ACC112 (cell line): Measurements from ENCODE around the gene HAO1.
A peak's percentile ranks its signal among the peaks of the same experiment; 100 is the strongest.
"Not testable (repeated sequence)": the region's sequence is repeated elsewhere in the genome, so short reads cannot be mapped to it uniquely, and the experiment has no call there.

Source experiments
- H2AFZ ChIP-seq: fragments of 200-600 bp; sonication (generic); one replicate; pipeline ENCODE4 v1.6.0; 2017; ENCODE audit warnings: antibody characterized with exemption, low read length; ENCODE audit not compliant: unreplicated experiment
- H3K27ac ChIP-seq: fragments of 200-600 bp; sonication (generic); 2 replicates; pipeline ENCODE4 v1.5.1; 2014; ENCODE audit warnings: low read depth, mild to moderate bottlenecking, antibody characterized with exemption, low read length, moderate library complexity
- H3K27me3 ChIP-seq: fragments of 200-600 bp; sonication (generic); 2 replicates; pipeline ENCODE4 v1.6.1; 2014; ENCODE audit warnings: mild to moderate bottlenecking, antibody characterized with exemption, low read length, moderate library complexity, mixed read lengths; ENCODE audit not compliant: insufficient read depth
- H3K36me3 ChIP-seq: fragments of 200-600 bp; sonication (generic); 2 replicates; pipeline ENCODE4 v1.6.1; 2016; ENCODE audit warnings: mild to moderate bottlenecking, antibody characterized with exemption, low read length, moderate library complexity, mixed read lengths; ENCODE audit not compliant: insufficient read depth
- H3K4me1 ChIP-seq: fragments of 200-600 bp; sonication (generic); one replicate; pipeline ENCODE4 v1.6.1; 2016; ENCODE audit warnings: low read length, mixed read lengths; ENCODE audit not compliant: insufficient read depth, unreplicated experiment, control insufficient read depth
- H3K4me3 ChIP-seq: fragments of 200-600 bp; sonication (generic); 2 replicates; pipeline ENCODE4 v1.5.1; 2014; ENCODE audit warnings: mild to moderate bottlenecking, low read depth, low read length
- H3K79me2 ChIP-seq: fragments of 200-600 bp; sonication (generic); one replicate; pipeline ENCODE4 v1.6.0; 2016; ENCODE audit warnings: low read length; ENCODE audit not compliant: control insufficient read depth, unreplicated experiment, insufficient read depth

Gene HAO1

GRCh38 chr20:7967199-7967844, 27.1 kb upstream of the HAO1 start:
- Histone ChIP-seq H3K27me3 (no peaks in the 10 kb centered on the region; the same call in 1 of the 2 replicates), H3K27ac (no peak overlapping the region), H3K4me3 (no peak overlapping the region), H3K4me1 (no peaks in the 10 kb centered on the region), H2AFZ (peak overlapping the region; percentile 41), H3K79me2 (no peaks in the 10 kb centered on the region), H3K36me3 (no peaks in the 10 kb centered on the region)

GRCh38 chr20:7966176-7966575, 25.9 kb upstream of the HAO1 start:
- H3K36me3 ChIP-seq, result no peaks in the 10 kb centered on the region
- no peaks in the 10 kb centered on the region for H3K79me2 ChIP-seq
- H2AFZ ChIP-seq, result no peak overlapping the region
- H3K4me1 ChIP-seq, result no peaks in the 10 kb centered on the region
- no peak overlapping the region for H3K27ac ChIP-seq
- H3K4me3 ChIP-seq, result no peak overlapping the region
- H3K27me3 ChIP-seq, result no peaks in the 10 kb centered on the region

GRCh38 chr20:7959484-7959883, 19.2 kb upstream of the HAO1 start:
- no peaks in the 10 kb centered on the region for H3K36me3 ChIP-seq
- no peak overlapping the region for H3K4me3 ChIP-seq
- no peak overlapping the region for H2AFZ ChIP-seq
- no peaks in the 10 kb centered on the region for H3K79me2 ChIP-seq
- no peak overlapping the region for H3K27ac ChIP-seq
- no peaks in the 10 kb centered on the region for H3K4me1 ChIP-seq
- H3K27me3 ChIP-seq, result peaks cover 29% of the 10 kb centered on the region

- H2AFZ ChIP-seq, H3K4me3 ChIP-seq, H3K36me3 ChIP-seq, H3K79me2 ChIP-seq, H3K27ac ChIP-seq, H3K4me1 ChIP-seq: not testable (repeated sequence)
- H3K27me3 ChIP-seq, result peaks cover 29% of the 10 kb centered on the region
Observed at GRCh38 chr20:7956561-7956960, 16.3 kb upstream of the HAO1 start.

- Histone ChIP-seq H3K4me3 (no peak overlapping the region), H3K36me3 (no peaks in the 10 kb centered on the region), H3K4me1 (no peaks in the 10 kb centered on the region), H3K27me3 (peaks cover 23% of the 10 kb centered on the region), H2AFZ (no peak overlapping the region), H3K79me2 (no peaks in the 10 kb centered on the region), H3K27ac (no peak overlapping the region)
Observed at GRCh38 chr20:7950387-7950786, 10.1 kb upstream of the HAO1 start.

GRCh38 chr20:7943891-7944290, 3.6 kb upstream of the HAO1 start:
- Histone ChIP-seq H3K27ac (no peak overlapping the region), H3K36me3 (no peaks in the 10 kb centered on the region)

GRCh38 chr20:7939663-7940062, 595 bp downstream of the HAO1 start:
- H3K4me1 ChIP-seq, result no peaks in the 10 kb centered on the region
- H3K79me2 ChIP-seq, result no peaks in the 10 kb centered on the region
- no peaks in the 10 kb centered on the region for H3K36me3 ChIP-seq
- H3K4me3 ChIP-seq, result no peak overlapping the region
- no peak overlapping the region for H3K27ac ChIP-seq
- H2AFZ ChIP-seq, result no peak overlapping the region
- H3K27me3 ChIP-seq, result 0 out of 2 replicates have a peak, but pooled peaks cover 9% of the 10 kb centered on the region

More at GRCh38 chr20:7943891-7944290, 3.6 kb upstream of the HAO1 start:
- Histone ChIP-seq H2AFZ (no peak overlapping the region), H3K79me2 (no peaks in the 10 kb centered on the region), H3K4me1 (no peaks in the 10 kb centered on the region), H3K27me3 (peaks cover 21% of the 10 kb centered on the region), H3K4me3 (no peak overlapping the region)

- Histone ChIP-seq H3K79me2 (no peaks in the 10 kb centered on the region), H2AFZ (no peak overlapping the region), H3K4me3 (no peak overlapping the region), H3K27me3 (0 out of 2 replicates have a peak, but pooled peaks cover 6% of the 10 kb centered on the region), H3K27ac (no peak overlapping the region), H3K36me3 (no peaks in the 10 kb centered on the region), H3K4me1 (no peaks in the 10 kb centered on the region)
Observed at GRCh38 chr20:7938058-7938457, 2.2 kb downstream of the HAO1 start.

- Histone ChIP-seq H3K27ac (no peak overlapping the region), H2AFZ (no peak overlapping the region), H3K36me3 (no peaks in the 10 kb centered on the region), H3K27me3 (0 out of 2 replicates have a peak, but pooled peaks cover 6% of the 10 kb centered on the region), H3K79me2 (no peaks in the 10 kb centered on the region), H3K4me1 (no peaks in the 10 kb centered on the region), H3K4me3 (no peak overlapping the region)
Observed at GRCh38 chr20:7937328-7937727, 2.9 kb downstream of the HAO1 start.

GRCh38 chr20:7935027-7935551, 5.2 kb downstream of the HAO1 start:
- Histone ChIP-seq H3K27me3 (0 out of 2 replicates have a peak, but pooled peaks cover 16% of the 10 kb centered on the region), H3K36me3 (no peaks in the 10 kb centered on the region), H3K27ac (no peak overlapping the region), H2AFZ (no peak overlapping the region), H3K79me2 (no peaks in the 10 kb centered on the region), H3K4me3 (no peak overlapping the region), H3K4me1 (no peaks in the 10 kb centered on the region)

GRCh38 chr20:7933346-7933745, 6.9 kb downstream of the HAO1 start:
- no peaks in the 10 kb centered on the region for H3K36me3 ChIP-seq
- no peak overlapping the region for H2AFZ ChIP-seq
- peaks cover 26% of the 10 kb centered on the region; the same call in 1 of the 2 replicates for H3K27me3 ChIP-seq
- no peak overlapping the region for H3K27ac ChIP-seq
- H3K4me1 ChIP-seq, result no peaks in the 10 kb centered on the region
- H3K4me3 ChIP-seq, result no peak overlapping the region
- H3K79me2 ChIP-seq, result no peaks in the 10 kb centered on the region
